Ascending aorta (tissue), 2 donors: ENCODE measurements around the gene ISM1. TPM values are rescaled to one million over a fixed set of nuclear protein-coding genes. Genes with fewer than 3 reads are reported as not detected.

Experiments used
- DNase-seq, 2 donors: peaks; one replicate each; pipeline ENCODE4 v3.0.0-alpha.2; 2019; ENCODE audit warnings: low spot score in 2 of 2
- H3K27ac ChIP-seq, 2 donors: fragments of 200-600 bp; sonication (generic); one replicate each; pipeline ENCODE4 v1.5.1; 2016 to 2017; ENCODE audit warnings: mild to moderate bottlenecking in 1 of 2
- H3K27me3 ChIP-seq: fragments of 200-600 bp; sonication (generic); one replicate; pipeline ENCODE4 v1.5.1; 2017
- H3K36me3 ChIP-seq, 2 donors: fragments of 200-600 bp; sonication (generic); one replicate each; pipeline ENCODE4 v1.5.1; 2016
- H3K4me1 ChIP-seq, 2 donors: fragments of 200-600 bp; sonication (generic); one replicate each; pipeline ENCODE4 v1.5.1; 2016 to 2017; ENCODE audit warnings: mild to moderate bottlenecking in 1 of 2
- H3K4me3 ChIP-seq, 2 donors: fragments of 200-600 bp; sonication (generic); one replicate each; pipeline ENCODE4 v1.5.1; 2016 to 2017; ENCODE audit warnings: mild to moderate bottlenecking in 1 of 2
- H3K9me3 ChIP-seq, 2 donors: fragments of 200-600 bp; sonication (generic); one replicate each; pipeline ENCODE4 v1.5.1; 2016
- intact Hi-C: fragments of 100-400 bp; cut with DNase I; formaldehyde crosslinking; loops from one replicate; pipeline ENCODE4 v1.15.1; 2023
- total RNA-seq: library from RNA; depleted of rRNA; stranded (reverse); fragments of >200 nt; gene quantifications from one replicate; pipeline ENCODE4 v1.1.0, GENCODE V29; 2016
- TF ChIP-seq, protein P1 (sequence below), 3 experiments: fragments of 200-600 bp in 2 of 3; fragments of 450-650 bp in 1 of 3; sonication (generic) in 2 of 3; IDR thresholded peaks; one replicate each; pipeline ENCODE4 v1.5.1; 2016 to 2019; ENCODE audit warnings: antibody characterized with exemption in 3 of 3, mild to moderate bottlenecking in 1 of 3, moderate library complexity in 1 of 3

The ISM1 gene
- total RNA-seq, 1 donor from 2014 or later = 60.1 TPM

DNA sequence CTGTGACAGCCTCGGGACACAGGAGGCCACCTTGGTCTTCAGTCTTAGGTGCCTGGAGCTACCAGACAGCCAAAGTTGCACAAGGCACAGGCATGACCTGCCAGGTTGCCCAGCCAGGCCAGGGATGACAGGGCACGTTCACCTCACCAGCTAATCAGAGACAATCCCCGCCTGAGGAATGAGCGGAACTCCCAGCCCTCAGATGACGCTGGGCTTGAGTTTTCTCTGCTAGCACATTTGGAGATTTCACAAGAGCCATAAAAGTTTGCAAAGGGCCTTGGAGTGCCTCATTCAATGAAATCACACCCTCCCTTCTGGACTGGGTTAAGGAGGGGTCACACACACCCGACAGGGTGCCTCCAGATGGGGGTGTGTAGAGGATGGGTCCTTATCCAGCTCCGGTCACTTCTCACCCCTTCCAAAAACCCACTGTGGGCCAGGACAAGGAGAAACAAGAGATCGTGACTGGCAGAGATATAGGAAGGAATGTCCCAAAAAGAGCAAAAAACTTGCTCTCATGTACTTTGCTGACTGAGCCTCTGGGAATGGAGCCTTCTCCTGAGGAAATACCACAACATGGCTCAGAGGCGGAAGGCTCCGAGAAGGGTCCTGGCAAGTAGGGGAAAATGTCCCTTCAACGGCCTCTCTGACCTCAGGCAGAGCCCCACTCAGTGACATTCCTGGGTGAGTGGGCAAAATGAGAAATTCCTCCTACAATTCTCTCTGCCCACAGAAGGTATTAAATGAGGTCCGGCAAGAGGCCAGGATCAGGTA, 121.6 kb downstream of the ISM1 start:
- H3K9me3 ChIP-seq = no peaks in the 10 kb centered on the region
- no peaks in the 10 kb centered on the region for H3K27me3 ChIP-seq
- intact Hi-C loops = no loop called here
- no peak overlapping the region for H3K4me3 ChIP-seq
- H3K27ac ChIP-seq = no peak overlapping the region
- DNase-seq = no peak
- TF ChIP-seq, protein P1, sequence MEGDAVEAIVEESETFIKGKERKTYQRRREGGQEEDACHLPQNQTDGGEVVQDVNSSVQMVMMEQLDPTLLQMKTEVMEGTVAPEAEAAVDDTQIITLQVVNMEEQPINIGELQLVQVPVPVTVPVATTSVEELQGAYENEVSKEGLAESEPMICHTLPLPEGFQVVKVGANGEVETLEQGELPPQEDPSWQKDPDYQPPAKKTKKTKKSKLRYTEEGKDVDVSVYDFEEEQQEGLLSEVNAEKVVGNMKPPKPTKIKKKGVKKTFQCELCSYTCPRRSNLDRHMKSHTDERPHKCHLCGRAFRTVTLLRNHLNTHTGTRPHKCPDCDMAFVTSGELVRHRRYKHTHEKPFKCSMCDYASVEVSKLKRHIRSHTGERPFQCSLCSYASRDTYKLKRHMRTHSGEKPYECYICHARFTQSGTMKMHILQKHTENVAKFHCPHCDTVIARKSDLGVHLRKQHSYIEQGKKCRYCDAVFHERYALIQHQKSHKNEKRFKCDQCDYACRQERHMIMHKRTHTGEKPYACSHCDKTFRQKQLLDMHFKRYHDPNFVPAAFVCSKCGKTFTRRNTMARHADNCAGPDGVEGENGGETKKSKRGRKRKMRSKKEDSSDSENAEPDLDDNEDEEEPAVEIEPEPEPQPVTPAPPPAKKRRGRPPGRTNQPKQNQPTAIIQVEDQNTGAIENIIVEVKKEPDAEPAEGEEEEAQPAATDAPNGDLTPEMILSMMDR (IDR thresholded peaks at IDR 0.05) = no peak
- H3K36me3 ChIP-seq = no peaks in the 10 kb centered on the region
- peaks cover 0 to 3% of the 10 kb centered on the region in 2 donors for H3K4me1 ChIP-seq

DNA sequence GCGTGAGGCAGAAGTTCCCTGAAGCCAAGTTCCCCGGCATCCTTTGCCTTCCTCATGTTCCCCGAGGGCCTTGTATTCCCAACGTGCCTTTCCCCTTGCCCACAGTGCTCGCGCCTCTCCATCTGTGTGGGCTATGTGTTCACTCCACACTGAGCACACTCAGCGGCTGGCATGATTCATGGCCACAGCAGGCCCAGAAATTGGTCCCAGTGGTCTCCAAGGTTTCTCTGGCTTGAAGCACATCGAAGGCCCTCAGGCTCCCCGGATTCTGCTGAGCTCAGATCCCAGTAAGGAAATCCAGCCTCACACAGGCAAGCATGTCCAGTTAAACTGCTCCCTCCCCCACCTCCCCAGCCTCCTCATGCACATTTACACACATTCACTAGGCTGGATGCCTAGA, 123.6 kb downstream of the ISM1 start:
- Histone ChIP-seq H3K4me3 (no peak overlapping the region), H3K27me3 (no peaks in the 10 kb centered on the region), H3K4me1 (peaks cover 0 to 3% of the 10 kb centered on the region in 2 donors), H3K36me3 (no peaks in the 10 kb centered on the region), H3K9me3 (no peaks in the 10 kb centered on the region), H3K27ac (no peak overlapping the region)
- DNase-seq = no peak
- TF ChIP-seq, protein P1 (IDR thresholded peaks at IDR 0.05) = no peak
- intact Hi-C loops = no loop called here

DNA sequence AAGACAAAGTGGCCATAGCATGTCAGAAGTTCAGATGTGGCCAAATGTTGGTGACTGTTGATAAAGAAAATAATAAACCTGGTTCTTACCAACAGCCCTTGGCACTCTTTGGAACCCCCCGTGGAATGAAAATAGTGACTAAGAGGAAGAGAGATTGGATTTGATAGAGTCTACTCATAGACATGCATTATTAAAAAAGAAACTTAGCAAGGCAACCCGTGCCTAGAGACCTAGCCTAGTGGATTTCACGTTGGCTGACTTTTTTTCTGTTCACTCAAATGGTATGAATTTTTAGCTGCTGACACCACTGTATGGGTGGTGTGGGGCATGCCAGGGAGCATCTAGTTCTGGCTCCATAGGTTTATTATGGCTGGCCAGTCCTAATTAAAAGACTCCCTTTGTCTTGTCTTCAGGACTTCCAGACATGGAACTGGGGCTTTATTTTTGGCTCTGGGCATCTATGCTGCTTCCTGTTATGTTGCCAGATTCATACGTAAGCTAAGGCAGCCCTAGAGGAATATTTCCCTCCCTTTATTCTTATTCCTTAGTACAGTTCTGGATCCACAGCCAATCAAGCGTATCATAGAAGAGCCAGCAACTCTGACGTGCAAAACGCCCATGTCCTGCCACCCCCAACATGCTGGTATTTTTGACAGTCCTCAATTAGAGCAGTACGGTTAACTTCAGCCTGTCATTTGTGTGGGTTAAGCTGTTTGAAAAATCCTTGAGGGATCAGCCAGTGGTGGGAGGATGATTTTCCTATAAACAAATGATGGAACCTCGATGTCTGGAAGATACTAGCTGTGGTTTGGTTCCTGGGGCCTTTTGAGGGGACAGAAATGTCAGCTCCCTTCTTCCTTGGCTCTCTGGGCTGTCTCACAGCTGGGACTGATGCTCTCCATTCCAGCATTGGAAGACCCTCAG, 127.5 kb downstream of the ISM1 start:
- Histone ChIP-seq H3K4me1 (peaks cover 0 to 3% of the 10 kb centered on the region in 2 donors), H3K27me3 (no peaks in the 10 kb centered on the region), H3K27ac (peak overlapping the region in 1 of 2 donors; percentile 49), H3K36me3 (no peaks in the 10 kb centered on the region), H3K4me3 (peak overlapping the region in 1 of 2 donors; percentile 11), H3K9me3 (no peaks in the 10 kb centered on the region)
- DNase-seq = no peak
- intact Hi-C loops = no loop called here
- TF ChIP-seq, protein P1 (IDR thresholded peaks at IDR 0.05) = no peak

DNA sequence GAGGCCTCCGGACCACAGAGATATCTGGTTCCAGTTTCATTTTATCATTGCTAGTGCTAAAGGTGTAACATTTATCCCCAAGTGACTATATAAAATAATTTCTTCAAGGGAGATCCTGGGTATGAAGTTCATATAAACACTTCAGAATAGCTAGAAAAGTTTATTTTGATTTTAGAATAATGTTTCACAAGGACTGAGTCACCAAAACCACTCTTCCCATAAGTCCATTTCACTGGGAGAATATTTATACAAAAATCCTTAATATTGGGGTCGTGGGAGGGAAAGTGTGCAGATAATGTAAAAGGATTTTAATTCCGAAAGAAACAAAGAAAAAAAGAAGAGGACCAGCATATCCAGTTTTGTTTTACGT, 128.1 kb downstream of the ISM1 start:
- DNase-seq = no peak
- H3K9me3 ChIP-seq = no peaks in the 10 kb centered on the region
- intact Hi-C loops = no loop called here
- TF ChIP-seq, protein P1 (IDR thresholded peaks at IDR 0.05) = no peak
- H3K4me1 ChIP-seq = peaks cover 0 to 3% of the 10 kb centered on the region in 2 donors
- H3K4me3 ChIP-seq = no peak overlapping the region
- H3K36me3 ChIP-seq = no peaks in the 10 kb centered on the region
- no peak overlapping the region for H3K27ac ChIP-seq
- H3K27me3 ChIP-seq = no peaks in the 10 kb centered on the region

Other genes starting within 250 kb of the ISM1 start
- 4.6 TPM for gene SPTLC3, start 212.3 kb upstream of the ISM1 start, total RNA-seq